NT2/D1 (cell line): ENCODE data around the gene LDHB.

ENCODE experiments used
- DNase-seq: peaks from one replicate; pipeline ENCODE4 v3.0.0-alpha.2; 2011; ENCODE audit warnings: low read depth, low spot score
- H3K27me3 ChIP-seq: 2 replicates; pipeline ENCODE4 v1.6.0; 2011; ENCODE audit warnings: mild to moderate bottlenecking; ENCODE audit not compliant: insufficient read length, insufficient read depth
- H3K36me3 ChIP-seq: 2 replicates; pipeline ENCODE4 v1.6.1; 2011; ENCODE audit warnings: mild to moderate bottlenecking, low read length, mixed read lengths; ENCODE audit not compliant: insufficient read depth, insufficient read length
- H3K4me1 ChIP-seq: 2 replicates; pipeline ENCODE4 v1.5.1; 2011; ENCODE audit not compliant: insufficient read depth, insufficient read length
- H3K4me3 ChIP-seq: 2 replicates; pipeline ENCODE4 v1.5.1; 2011; ENCODE audit warnings: low read depth; ENCODE audit not compliant: insufficient read length
- H3K9ac ChIP-seq: 2 replicates; pipeline ENCODE4 v1.6.0; 2011; ENCODE audit warnings: low read depth; ENCODE audit not compliant: insufficient read length
- H3K9me3 ChIP-seq: 2 replicates; pipeline ENCODE4 v1.5.1; 2011; ENCODE audit warnings: mild to moderate bottlenecking, low read length; ENCODE audit not compliant: insufficient read depth
- SUZ12 ChIP-seq: IDR thresholded peaks from 2 replicates; pipeline ENCODE4 v1.6.1; 2011; ENCODE audit not compliant: insufficient read length, insufficient read depth; ENCODE audit errors: extremely low read depth
- YY1 ChIP-seq: IDR thresholded peaks from 2 replicates; pipeline ENCODE4 v1.6.1; 2011; ENCODE audit not compliant: insufficient read length, insufficient read depth
- ZNF274 ChIP-seq: IDR thresholded peaks from 2 replicates; pipeline ENCODE4 v1.6.1; 2011; ENCODE audit warnings: mild to moderate bottlenecking, low read depth, low read length

Gene LDHB

DNA sequence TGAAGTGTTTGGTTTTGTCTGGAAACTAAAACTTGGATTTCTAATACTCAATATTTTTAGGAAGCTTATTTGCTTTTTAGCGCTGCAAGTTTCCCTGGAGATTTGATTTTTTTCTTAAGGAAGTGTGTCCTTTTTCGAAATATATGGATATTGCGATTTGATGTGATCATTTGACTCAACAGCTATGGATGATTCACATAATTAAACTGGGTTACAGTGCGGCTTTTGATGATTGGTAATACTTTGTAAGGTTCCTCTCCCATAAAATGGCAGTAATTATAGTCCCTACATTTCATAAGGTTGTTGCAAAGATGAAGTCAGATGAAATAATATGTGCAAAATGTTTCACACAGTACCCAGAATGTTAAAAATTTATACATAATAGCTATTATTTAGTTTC lies 13.1 kb downstream of the LDHB start:
- TF ChIP-seq SUZ12, result no peak
- TF ChIP-seq YY1, result no peak
- TF ChIP-seq ZNF274, result no peak
- Histone ChIP-seq H3K9me3 (no peaks in the 10 kb centered on the region), H3K9ac (no peak overlapping the region), H3K36me3 (peaks cover 100% of the 10 kb centered on the region), H3K27me3 (no peaks in the 10 kb centered on the region), H3K4me3 (no peak overlapping the region), H3K4me1 (peaks cover 11% of the 10 kb centered on the region)
- DNase-seq, result no peak

DNA sequence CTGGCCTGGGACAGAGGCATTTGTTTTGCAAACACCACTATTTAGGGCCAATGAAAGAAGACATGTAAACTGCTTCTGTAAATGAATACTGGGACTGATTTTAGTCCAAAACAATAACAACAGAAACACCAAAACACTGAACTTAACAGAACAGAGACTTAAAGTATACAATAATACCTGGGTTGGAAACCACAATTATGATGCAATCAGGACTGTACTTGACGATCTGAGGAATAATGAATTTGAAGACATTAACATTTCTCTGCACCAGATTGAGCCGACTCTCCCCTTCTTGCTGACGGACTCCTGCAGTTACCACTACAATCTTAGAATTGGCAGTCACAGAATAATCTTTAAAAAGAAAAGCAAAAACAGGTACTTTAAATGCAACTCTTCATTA lies 13.9 kb downstream of the LDHB start:
- Histone ChIP-seq H3K9me3 (no peaks in the 10 kb centered on the region), H3K9ac (no peak overlapping the region), H3K27me3 (no peaks in the 10 kb centered on the region), H3K36me3 (peaks cover 100% of the 10 kb centered on the region), H3K4me3 (no peak overlapping the region), H3K4me1 (peaks cover 11% of the 10 kb centered on the region)
- no peak for DNase-seq
- no peak for TF ChIP-seq YY1

DNA sequence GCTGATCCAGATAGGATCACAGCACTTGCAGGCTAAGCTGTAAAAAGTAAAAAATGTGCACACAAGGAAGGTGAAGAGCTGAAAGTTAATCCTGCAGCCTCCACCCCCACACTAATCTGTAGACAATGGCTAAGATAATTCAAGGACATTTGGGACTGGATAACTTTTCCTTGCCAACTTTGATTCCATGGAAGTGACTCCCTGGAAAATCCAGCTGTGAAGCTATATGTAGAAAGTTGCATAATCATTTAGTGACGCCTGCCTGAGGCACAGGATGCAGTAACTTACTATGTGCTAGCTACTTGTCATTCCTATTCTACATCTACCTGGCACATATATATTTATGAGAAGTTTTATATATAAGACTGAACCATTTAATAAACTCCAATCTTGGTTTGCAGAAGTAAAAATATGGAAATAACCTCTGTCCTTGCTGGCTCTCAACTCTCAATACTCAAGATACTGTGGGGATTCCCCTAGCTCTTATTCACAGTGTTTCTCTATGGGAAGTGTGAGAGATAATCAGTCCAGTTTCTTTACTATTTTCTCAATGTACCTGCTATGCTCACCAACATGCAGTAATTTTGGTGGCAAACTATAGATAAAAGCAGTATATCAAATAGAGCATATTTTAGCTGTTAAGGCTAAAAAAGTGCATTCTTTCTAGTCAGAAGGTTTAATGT lies 14.8 kb downstream of the LDHB start:
- peaks cover 7% of the 10 kb centered on the region for H3K4me1 ChIP-seq
- H3K36me3 ChIP-seq, result peaks cover 100% of the 10 kb centered on the region
- no peak overlapping the region for H3K9ac ChIP-seq
- H3K4me3 ChIP-seq, result no peak overlapping the region
- H3K27me3 ChIP-seq, result no peaks in the 10 kb centered on the region
- TF ChIP-seq SUZ12, result no peak
- TF ChIP-seq YY1, result no peak
- TF ChIP-seq ZNF274, result no peak
- no peak for DNase-seq
- H3K9me3 ChIP-seq, result no peaks in the 10 kb centered on the region

DNA sequence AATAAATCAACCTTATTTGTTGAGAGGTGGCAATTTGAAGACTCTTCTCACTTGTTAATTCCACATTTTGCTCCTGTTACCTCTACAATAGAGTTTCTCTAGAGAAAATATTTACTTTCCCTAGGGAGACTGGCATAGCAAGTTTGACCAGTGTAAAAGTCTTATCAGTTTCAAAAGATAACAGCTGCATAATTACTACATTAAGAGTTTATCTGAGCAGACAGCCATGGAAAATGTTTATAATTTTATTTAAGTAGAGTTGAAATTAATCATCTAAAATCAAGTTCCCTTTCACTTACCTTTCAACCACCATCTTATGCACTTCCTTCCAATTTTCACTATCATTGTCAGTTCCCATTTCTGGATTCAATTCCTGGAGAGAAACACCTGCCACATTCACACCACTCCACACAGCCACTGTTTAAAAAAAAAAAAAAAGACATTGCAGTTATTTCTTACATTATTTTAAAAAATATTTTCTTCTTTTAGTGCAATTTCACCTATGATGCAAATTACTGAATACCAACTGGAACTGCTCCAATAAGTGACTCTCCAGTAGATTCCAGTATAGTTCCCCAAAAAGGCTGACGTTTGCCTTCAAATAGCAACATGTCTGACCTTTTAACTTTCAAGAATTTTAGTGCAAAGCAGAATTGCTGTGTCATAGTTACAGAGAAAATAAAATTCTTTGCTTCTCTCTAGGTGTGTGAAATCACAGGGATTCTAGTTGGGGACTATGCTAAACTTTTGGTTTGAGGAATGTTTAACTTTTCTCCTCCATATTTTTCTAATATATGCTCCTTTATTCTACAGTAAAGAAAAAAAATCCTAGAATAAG lies 19.4 kb downstream of the LDHB start:
- Histone ChIP-seq H3K36me3 (peaks cover 95% of the 10 kb centered on the region), H3K9ac (no peak overlapping the region), H3K4me1 (peaks cover 2% of the 10 kb centered on the region), H3K27me3 (no peaks in the 10 kb centered on the region), H3K4me3 (no peak overlapping the region), H3K9me3 (no peaks in the 10 kb centered on the region)
- no peak for DNase-seq
- TF ChIP-seq ZNF274 (no peak), SUZ12 (no peak), YY1 (no peak)

DNA sequence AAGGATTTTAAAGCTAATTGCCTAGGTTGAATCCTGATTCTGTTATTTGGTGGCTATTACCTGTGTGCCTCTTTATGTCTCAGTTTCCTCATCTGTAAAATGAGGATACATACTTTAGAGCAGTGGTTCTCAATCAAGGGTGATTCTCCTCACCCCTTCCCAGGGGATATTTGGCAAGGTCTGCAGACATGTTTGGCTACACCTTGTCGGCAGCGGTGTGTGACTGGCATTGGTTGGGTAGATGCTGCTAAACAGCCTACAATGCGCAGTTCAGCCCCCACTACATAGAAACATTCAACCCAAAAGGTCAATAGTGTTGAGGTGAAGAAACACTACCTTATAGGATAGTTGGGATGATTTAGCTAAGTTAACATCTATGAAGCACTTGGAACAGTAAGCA lies 23.4 kb downstream of the LDHB start:
- H3K9ac ChIP-seq, result no peak overlapping the region
- H3K4me3 ChIP-seq, result no peak overlapping the region
- H3K9me3 ChIP-seq, result no peaks in the 10 kb centered on the region
- no peaks in the 10 kb centered on the region for H3K27me3 ChIP-seq
- H3K36me3 ChIP-seq, result peaks cover 57% of the 10 kb centered on the region
- DNase-seq, result no peak
- TF ChIP-seq SUZ12, result no peak
- TF ChIP-seq YY1, result no peak
- no peak for TF ChIP-seq ZNF274
- H3K4me1 ChIP-seq, result no peaks in the 10 kb centered on the region

DNA sequence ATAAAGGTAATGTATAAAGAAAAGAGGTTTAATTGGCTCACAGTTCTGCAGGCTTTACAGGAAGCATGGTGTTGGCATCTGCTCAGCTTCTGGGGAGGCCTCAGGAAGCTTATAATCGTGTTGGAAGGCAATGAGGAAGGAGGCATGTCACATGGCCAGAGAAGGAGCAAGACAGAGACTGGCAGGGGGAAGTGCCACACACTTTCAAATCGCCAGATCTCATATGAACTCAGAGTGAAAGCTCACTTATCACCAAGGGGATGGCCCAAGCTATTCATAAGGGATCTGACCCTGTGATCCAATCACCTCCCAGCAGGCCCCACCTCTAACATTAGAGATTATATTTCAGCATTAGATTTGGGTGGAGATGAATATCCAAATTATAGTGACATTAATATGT lies 26.3 kb downstream of the LDHB start:
- Histone ChIP-seq H3K9ac (no peak overlapping the region), H3K36me3 (peaks cover 28% of the 10 kb centered on the region), H3K27me3 (no peaks in the 10 kb centered on the region), H3K4me3 (no peak overlapping the region), H3K9me3 (peaks cover 14% of the 10 kb centered on the region), H3K4me1 (no peaks in the 10 kb centered on the region)
- TF ChIP-seq YY1, result no peak
- no peak for TF ChIP-seq SUZ12
- TF ChIP-seq ZNF274, result no peak
- no peak for DNase-seq

DNA sequence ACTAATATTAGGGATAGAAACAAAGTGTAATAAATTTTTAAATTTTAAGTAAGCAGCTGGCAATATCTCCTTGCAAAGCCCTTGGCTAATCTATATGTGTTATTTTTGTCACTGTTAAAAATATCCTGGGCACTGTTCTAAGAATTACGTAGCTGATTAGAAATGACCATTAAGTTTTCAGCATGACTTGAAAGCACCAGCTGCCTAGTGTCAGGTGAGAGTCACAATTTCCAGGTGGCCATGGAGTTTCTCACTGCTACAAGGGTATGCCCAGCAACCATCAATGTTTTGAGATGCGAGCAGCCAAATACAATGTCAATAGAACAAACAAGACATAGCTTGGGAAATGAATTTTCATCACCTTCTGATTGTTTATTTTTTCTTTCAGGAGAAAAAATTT lies 29.7 kb downstream of the LDHB start:
- H3K36me3 ChIP-seq, result no peaks in the 10 kb centered on the region
- no peak for TF ChIP-seq YY1
- no peak for TF ChIP-seq ZNF274
- no peak for TF ChIP-seq SUZ12
- DNase-seq, result no peak
- no peaks in the 10 kb centered on the region for H3K4me1 ChIP-seq
- H3K4me3 ChIP-seq, result no peak overlapping the region
- H3K9me3 ChIP-seq, result peaks cover 14% of the 10 kb centered on the region
- H3K27me3 ChIP-seq, result no peaks in the 10 kb centered on the region
- no peak overlapping the region for H3K9ac ChIP-seq
